Left ventricle myocardium inferior (tissue), 1 donor: Measurements from ENCODE around the gene CATSPERE. TPM values are rescaled to one million over a fixed set of nuclear protein-coding genes. Genes with fewer than 3 reads are reported as not detected.

ENCODE experiments used
- DNase-seq: peaks from one replicate; pipeline ENCODE4 v3.0.0-alpha.2; 2020
- H3K27ac ChIP-seq: fragments of 200-600 bp; replicated peaks from 2 replicates; pipeline ENCODE4 v1.8.0; 2021
- H3K27me3 ChIP-seq: fragments of 200-600 bp; 2 replicates; pipeline ENCODE4 v1.8.0; 2021; ENCODE audit warnings: low read depth
- H3K36me3 ChIP-seq: fragments of 200-600 bp; 2 replicates; pipeline ENCODE4 v1.8.0; 2021
- H3K4me1 ChIP-seq: fragments of 200-600 bp; 2 replicates; pipeline ENCODE4 v1.8.0; 2021
- H3K4me3 ChIP-seq: fragments of 200-600 bp; 2 replicates; pipeline ENCODE4 v1.8.0; 2021; ENCODE audit warnings: mild to moderate bottlenecking, moderate library complexity
- H3K9me3 ChIP-seq: fragments of 200-600 bp; replicated peaks from 2 replicates; pipeline ENCODE4 v1.8.0; 2021
- intact Hi-C: fragments of 100-400 bp; cut with micrococcal nuclease; formaldehyde crosslinking; loops from one replicate; pipeline ENCODE4 v1.11.0; 2022
- total RNA-seq: library from RNA; stranded (reverse); fragmentation: NEBNext Ultra II Directional; extraction: Animal tissue kit (Norgen Biotek cat#: 25700); gene quantifications from one replicate; pipeline ENCODE4 v1.2.1, GENCODE V29; 2021
- TF ChIP-seq, protein P1 (sequence below): fragments of 200-600 bp; IDR thresholded peaks from 2 replicates; pipeline ENCODE4 v1.8.0; 2021; ENCODE audit warnings: antibody characterized with exemption, mild to moderate bottlenecking, borderline replicate concordance
- donor health status: DM: no; HTN: yes; CAD: no; lungs with severe emphysema.

CATSPERE gene
- total RNA-seq, 1 donor from 2014 or later, result 0.58 TPM

DNA sequence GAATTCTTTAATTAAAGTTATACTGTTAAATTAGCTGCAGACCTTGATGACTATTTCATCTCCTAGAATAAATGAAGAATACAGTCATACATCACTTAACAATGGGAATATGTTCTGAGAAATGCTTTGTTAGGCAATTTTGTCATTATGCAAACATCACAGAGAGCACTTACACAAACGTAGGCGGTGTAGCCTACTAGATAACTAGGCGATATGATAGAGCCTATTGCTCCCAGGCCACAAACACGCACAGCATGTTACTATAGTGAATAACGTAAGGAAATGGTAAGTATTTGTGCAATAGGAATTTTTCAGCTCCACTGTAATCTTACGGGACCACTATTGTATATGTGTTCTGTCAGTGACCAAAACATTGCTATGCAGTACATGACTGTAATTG lies 154.2 kb downstream of the CATSPERE start:
- Histone ChIP-seq H3K4me1 (no peaks in the 10 kb centered on the region), H3K27ac (no peak overlapping the region), H3K4me3 (no peak overlapping the region), H3K9me3 (peaks cover 10% of the 10 kb centered on the region), H3K36me3 (no peaks in the 10 kb centered on the region), H3K27me3 (no peaks in the 10 kb centered on the region)
- intact Hi-C loops, result no loop called here
- no peak for DNase-seq
- TF ChIP-seq, protein P1, sequence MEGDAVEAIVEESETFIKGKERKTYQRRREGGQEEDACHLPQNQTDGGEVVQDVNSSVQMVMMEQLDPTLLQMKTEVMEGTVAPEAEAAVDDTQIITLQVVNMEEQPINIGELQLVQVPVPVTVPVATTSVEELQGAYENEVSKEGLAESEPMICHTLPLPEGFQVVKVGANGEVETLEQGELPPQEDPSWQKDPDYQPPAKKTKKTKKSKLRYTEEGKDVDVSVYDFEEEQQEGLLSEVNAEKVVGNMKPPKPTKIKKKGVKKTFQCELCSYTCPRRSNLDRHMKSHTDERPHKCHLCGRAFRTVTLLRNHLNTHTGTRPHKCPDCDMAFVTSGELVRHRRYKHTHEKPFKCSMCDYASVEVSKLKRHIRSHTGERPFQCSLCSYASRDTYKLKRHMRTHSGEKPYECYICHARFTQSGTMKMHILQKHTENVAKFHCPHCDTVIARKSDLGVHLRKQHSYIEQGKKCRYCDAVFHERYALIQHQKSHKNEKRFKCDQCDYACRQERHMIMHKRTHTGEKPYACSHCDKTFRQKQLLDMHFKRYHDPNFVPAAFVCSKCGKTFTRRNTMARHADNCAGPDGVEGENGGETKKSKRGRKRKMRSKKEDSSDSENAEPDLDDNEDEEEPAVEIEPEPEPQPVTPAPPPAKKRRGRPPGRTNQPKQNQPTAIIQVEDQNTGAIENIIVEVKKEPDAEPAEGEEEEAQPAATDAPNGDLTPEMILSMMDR, result no peak

DNA sequence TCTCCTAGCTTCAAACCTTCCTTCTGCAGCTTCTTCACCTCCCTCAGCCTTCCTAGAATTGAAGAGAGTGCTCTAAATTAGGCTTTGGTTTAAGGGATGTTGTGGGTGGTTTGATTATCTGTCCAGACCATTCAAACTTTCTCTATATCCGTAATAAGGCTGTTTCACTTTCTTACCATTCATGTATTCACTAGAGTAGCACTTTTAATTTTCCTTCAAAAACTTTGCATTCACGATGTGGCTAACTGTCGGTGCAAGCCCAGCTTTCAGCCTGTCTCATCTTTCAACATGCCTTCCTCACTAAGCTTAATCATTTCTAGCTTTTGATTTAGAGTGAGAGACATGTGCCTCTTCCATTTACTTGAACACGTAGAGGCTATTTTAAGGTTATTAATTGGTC lies 165.6 kb downstream of the CATSPERE start:
- Histone ChIP-seq H3K36me3 (no peaks in the 10 kb centered on the region), H3K9me3 (no peaks in the 10 kb centered on the region), H3K27ac (no peak overlapping the region), H3K4me3 (no peak overlapping the region), H3K4me1 (no peaks in the 10 kb centered on the region), H3K27me3 (no peaks in the 10 kb centered on the region)
- DNase-seq, result no peak
- intact Hi-C loops, result no loop called here
- TF ChIP-seq, protein P1, result no peak

DNA sequence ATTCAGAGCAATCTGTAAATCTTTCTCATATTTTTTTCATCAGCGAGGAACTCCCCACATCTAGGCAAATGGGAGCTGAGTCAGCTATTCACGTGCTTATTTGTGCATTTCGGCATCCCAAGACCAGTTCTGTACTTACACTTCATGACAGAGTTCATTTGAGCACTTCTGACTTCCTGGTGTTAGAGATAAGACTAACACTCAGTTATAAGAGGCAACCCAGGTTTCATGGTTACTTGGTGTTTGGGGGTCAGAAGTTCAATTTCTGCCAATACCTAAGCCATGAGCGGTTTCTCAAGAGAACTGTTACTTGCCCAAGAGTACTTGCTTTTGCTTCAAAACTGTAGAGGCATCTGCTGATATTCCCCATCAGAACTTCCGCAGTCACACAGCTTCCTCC lies 167.7 kb downstream of the CATSPERE start:
- no peak overlapping the region for H3K27ac ChIP-seq
- no peak for DNase-seq
- no peaks in the 10 kb centered on the region for H3K36me3 ChIP-seq
- intact Hi-C loops, result no loop called here
- H3K4me1 ChIP-seq, result no peaks in the 10 kb centered on the region
- H3K9me3 ChIP-seq, result no peaks in the 10 kb centered on the region
- TF ChIP-seq, protein P1, result no peak
- H3K27me3 ChIP-seq, result no peaks in the 10 kb centered on the region
- no peak overlapping the region for H3K4me3 ChIP-seq

DNA sequence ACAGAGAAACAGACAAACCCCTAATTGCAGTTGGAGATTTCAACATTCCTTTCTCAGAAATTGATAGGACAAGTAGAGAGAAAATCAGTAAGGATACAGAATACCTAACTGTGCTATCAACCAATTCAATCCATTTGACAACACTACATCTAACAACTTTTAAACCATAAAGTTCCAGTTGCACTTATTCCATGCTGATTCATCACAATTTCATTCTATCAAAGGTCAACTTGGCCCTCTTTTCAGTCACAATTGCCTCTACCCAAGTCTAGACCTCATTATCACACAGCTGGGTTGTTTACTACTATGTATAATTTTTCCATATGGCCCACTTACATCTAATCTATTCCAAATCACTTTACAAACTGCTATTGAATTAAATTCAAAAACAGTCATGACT lies 172.1 kb downstream of the CATSPERE start:
- no peak for DNase-seq
- intact Hi-C loops, result no loop called here

DNA sequence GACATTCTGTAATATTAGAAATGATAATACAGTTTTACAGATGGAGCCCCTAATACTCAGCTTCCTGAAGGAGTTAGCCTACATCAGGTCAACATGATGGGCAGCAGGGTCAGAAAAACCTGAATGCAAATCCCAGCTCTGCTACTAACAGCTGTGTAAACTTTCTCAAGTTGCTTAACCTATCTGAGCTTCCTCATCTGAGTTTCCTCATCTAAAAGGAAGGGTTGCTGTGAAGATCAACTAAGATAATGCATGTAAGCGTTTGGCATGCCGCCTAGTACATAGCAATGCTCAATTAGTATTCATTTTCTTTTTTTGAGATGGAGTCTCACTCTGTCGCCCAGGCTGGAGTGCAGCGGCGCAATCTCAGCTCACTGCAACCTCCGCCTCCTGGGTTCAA lies 173.5 kb downstream of the CATSPERE start:
- H3K4me1 ChIP-seq, result no peaks in the 10 kb centered on the region
- intact Hi-C loops, result no loop called here
- H3K9me3 ChIP-seq, result no peaks in the 10 kb centered on the region
- TF ChIP-seq, protein P1, result no peak
- no peaks in the 10 kb centered on the region for H3K36me3 ChIP-seq
- H3K27me3 ChIP-seq, result no peaks in the 10 kb centered on the region
- no peak overlapping the region for H3K4me3 ChIP-seq
- DNase-seq, result no peak
- H3K27ac ChIP-seq, result no peak overlapping the region

More for the DNA sequence above, 172.1 kb downstream of the CATSPERE start:
- TF ChIP-seq, protein P1, result no peak
- H3K9me3 ChIP-seq, result no peaks in the 10 kb centered on the region
- no peak overlapping the region for H3K27ac ChIP-seq
- H3K4me3 ChIP-seq, result no peak overlapping the region
- no peaks in the 10 kb centered on the region for H3K36me3 ChIP-seq
- H3K27me3 ChIP-seq, result no peaks in the 10 kb centered on the region
- H3K4me1 ChIP-seq, result no peaks in the 10 kb centered on the region
